HG03280 (cell line): ENCODE measurements around the gene DDX6.
"Not testable (repeated sequence)": the region's sequence is repeated elsewhere in the genome, so short reads cannot be mapped to it uniquely, and the experiment has no call there.

Source experiments
- ATAC-seq: cut with Tn5 transposase; IDR thresholded peaks from one replicate; pipeline ENCODE4 v1.9.1; 2021; ENCODE audit warnings: mild to moderate bottlenecking, moderate library complexity; ENCODE audit not compliant: unreplicated experiment

Gene DDX6

GRCh38 chr11:118746988-118747585 lies 43.9 kb downstream of the DDX6 start:
- ATAC-seq, result no peak

- no peak for ATAC-seq
These were observed 46.9 kb downstream of the DDX6 start for GRCh38 chr11:118744046-118744445.

- ATAC-seq, result no peak
These were observed 48.7 kb downstream of the DDX6 start for GRCh38 chr11:118742304-118742703.

- ATAC-seq, result no peak
These were observed 50.1 kb downstream of the DDX6 start for GRCh38 chr11:118740892-118741291.

GRCh38 chr11:118735203-118735602 lies 55.8 kb downstream of the DDX6 start:
- ATAC-seq, result no peak

- no peak for ATAC-seq
These were observed 56.9 kb downstream of the DDX6 start for GRCh38 chr11:118734031-118734430.

- not testable (repeated sequence) for ATAC-seq
These were observed 61.2 kb downstream of the DDX6 start for GRCh38 chr11:118729753-118730152.

GRCh38 chr11:118728112-118728511 lies 62.9 kb downstream of the DDX6 start:
- ATAC-seq, result not testable (repeated sequence)

- not testable (repeated sequence) for ATAC-seq
These were observed 63.3 kb downstream of the DDX6 start for GRCh38 chr11:118727721-118728066.

- ATAC-seq, result not testable (repeated sequence)
These were observed 63.8 kb downstream of the DDX6 start for GRCh38 chr11:118727001-118727720.

GRCh38 chr11:118721478-118722015 lies 69.4 kb downstream of the DDX6 start:
- not testable (repeated sequence) for ATAC-seq

- ATAC-seq, result not testable (repeated sequence)
These were observed 70.2 kb downstream of the DDX6 start for GRCh38 chr11:118720740-118721139.

GRCh38 chr11:118720078-118720477 lies 70.9 kb downstream of the DDX6 start:
- not testable (repeated sequence) for ATAC-seq

GRCh38 chr11:118718562-118718961 lies 72.4 kb downstream of the DDX6 start:
- ATAC-seq, result not testable (repeated sequence)

- not testable (repeated sequence) for ATAC-seq
These were observed 73.2 kb downstream of the DDX6 start for GRCh38 chr11:118717733-118718132.

GRCh38 chr11:118717221-118717620 lies 73.7 kb downstream of the DDX6 start:
- ATAC-seq, result not testable (repeated sequence)

GRCh38 chr11:118715837-118716260 lies 75.1 kb downstream of the DDX6 start:
- ATAC-seq, result no peak

GRCh38 chr11:118715245-118715831 lies 75.6 kb downstream of the DDX6 start:
- no peak for ATAC-seq

GRCh38 chr11:118714816-118715215 lies 76.1 kb downstream of the DDX6 start:
- no peak for ATAC-seq

- not testable (repeated sequence) for ATAC-seq
These were observed 76.5 kb downstream of the DDX6 start for GRCh38 chr11:118714416-118714815.

- no peak for ATAC-seq
These were observed 82.7 kb downstream of the DDX6 start for GRCh38 chr11:118708296-118708695.

- no peak for ATAC-seq
These were observed 84.5 kb downstream of the DDX6 start for GRCh38 chr11:118706546-118706825.
